Measurements from ENCODE around the gene RPS16. TPM values are rescaled to one million over a fixed set of nuclear protein-coding genes. Genes with fewer than 3 reads are reported as not detected.

RPS16 gene
- total and polyA plus RNA-seq, 9 of the 15 experiments (the other 6 are each of a cell fraction or from before 2014, with no cell fraction given): 82.6 to 3,671 (median 2,204) TPM

- TF ChIP-seq RCOR1 (IDR thresholded peaks at IDR 0.05; ENCODE audit: borderline replicate concordance in 1 of 2, low read depth in 2 of 2, low read length in 2 of 2) (no peak), CBFB (CRISPR knock-in tag; IDR thresholded peaks at IDR 0.05) (no peak), ZKSCAN1 (IDR thresholded peaks at IDR 0.05; ENCODE audit: low read depth, low read length) (peak; percentile 35; the same call in 1 of the 2 replicates), ATF3 (IDR thresholded peaks at IDR 0.05) (peak; percentile 96), ATF3 (CRISPR knock-in tag; conservative IDR thresholded peaks at IDR 0.05) (0 out of 2 replicates have a peak, but pooled peaks have one; percentile 70), SETDB1 (IDR thresholded peaks at IDR 0.05; ENCODE audit: low read length) (no peak), ETV1 (tag; conservative IDR thresholded peaks at IDR 0.05; ENCODE audit: low read depth) (peak; percentile 58), TOE1 (IDR thresholded peaks at IDR 0.05; ENCODE audit: borderline replicate concordance) (peak; percentile 71; the same call in 1 of the 2 replicates), TOE1 (CRISPR knock-in tag; IDR thresholded peaks at IDR 0.05; ENCODE audit: borderline replicate concordance, low read depth) (no peak), GTF2F1 (IDR thresholded peaks at IDR 0.05; ENCODE audit: low read depth, low read length) (no peak), HMG20A (CRISPR knock-in tag; conservative IDR thresholded peaks at IDR 0.05) (no peak), CGGBP1 (CRISPR knock-in tag; IDR thresholded peaks at IDR 0.05) (no peak), SREBF1 (IDR thresholded peaks at IDR 0.05; ENCODE audit: borderline replicate concordance, low read depth, low read length) (peak; percentile 67; the same call in 1 of the 2 replicates), NKRF (IDR thresholded peaks at IDR 0.05; ENCODE audit: borderline replicate concordance) (peak; percentile 77; the same call in 1 of the 2 replicates), NR3C1 (CRISPR knock-in tag; IDR thresholded peaks at IDR 0.05) (no peak), CBFA2T2 (conservative IDR thresholded peaks at IDR 0.05) (no peak), NONO (IDR thresholded peaks at IDR 0.05; ENCODE audit: low read depth in 2 of 2, low read length in 1 of 2) (no peak), CBX8 (IDR thresholded peaks at IDR 0.05; ENCODE audit: borderline replicate concordance, extremely low read depth, low read depth, low read length, poor library complexity, severe bottlenecking) (no peak), ZNF217 (CRISPR knock-in tag; IDR thresholded peaks at IDR 0.05) (no peak), ZBED1 (IDR thresholded peaks at IDR 0.05) (no peak), E2F5 (CRISPR knock-in tag; IDR thresholded peaks at IDR 0.05) (no peak), SNAPC5 (CRISPR knock-in tag; IDR thresholded peaks at IDR 0.05) (no peak), SMARCC2 (IDR thresholded peaks at IDR 0.05; ENCODE audit: low read depth) (no peak), HCFC1 (IDR thresholded peaks at IDR 0.05; ENCODE audit: low read depth, low read length) (peak; percentile 90)
Measured at GRCh38 chr19:39390751-39391437, 44.9 kb downstream of the RPS16 start, which contains the start of the genes MED29 and PAF1 (continued).

Data from K562 (cell line).